ENCODE measurements around the gene TMEM132D.

DNA sequence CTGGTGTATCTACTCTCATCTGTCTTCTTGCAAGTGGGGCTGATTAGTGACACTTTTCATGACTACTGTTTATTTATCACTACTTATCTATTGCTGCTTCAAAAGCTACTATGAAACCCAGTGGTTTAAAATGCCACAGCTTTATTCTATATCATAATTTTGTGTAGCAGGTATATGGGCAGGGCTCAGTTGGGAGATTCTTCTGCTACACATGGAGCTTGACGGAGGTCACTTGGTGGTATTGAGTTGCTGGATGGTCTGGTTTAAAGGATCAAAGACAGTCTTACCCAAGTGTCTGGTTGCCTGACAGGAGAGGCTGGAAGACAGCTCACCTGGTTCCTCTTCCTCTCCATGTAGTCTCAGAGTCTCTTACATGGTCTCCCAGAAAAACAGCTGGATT is 222.7 kb downstream of the TMEM132D start:
- TF ChIP-seq, protein P1, sequence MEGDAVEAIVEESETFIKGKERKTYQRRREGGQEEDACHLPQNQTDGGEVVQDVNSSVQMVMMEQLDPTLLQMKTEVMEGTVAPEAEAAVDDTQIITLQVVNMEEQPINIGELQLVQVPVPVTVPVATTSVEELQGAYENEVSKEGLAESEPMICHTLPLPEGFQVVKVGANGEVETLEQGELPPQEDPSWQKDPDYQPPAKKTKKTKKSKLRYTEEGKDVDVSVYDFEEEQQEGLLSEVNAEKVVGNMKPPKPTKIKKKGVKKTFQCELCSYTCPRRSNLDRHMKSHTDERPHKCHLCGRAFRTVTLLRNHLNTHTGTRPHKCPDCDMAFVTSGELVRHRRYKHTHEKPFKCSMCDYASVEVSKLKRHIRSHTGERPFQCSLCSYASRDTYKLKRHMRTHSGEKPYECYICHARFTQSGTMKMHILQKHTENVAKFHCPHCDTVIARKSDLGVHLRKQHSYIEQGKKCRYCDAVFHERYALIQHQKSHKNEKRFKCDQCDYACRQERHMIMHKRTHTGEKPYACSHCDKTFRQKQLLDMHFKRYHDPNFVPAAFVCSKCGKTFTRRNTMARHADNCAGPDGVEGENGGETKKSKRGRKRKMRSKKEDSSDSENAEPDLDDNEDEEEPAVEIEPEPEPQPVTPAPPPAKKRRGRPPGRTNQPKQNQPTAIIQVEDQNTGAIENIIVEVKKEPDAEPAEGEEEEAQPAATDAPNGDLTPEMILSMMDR (IDR thresholded peaks at IDR 0.05; ENCODE audit: extremely low read depth in 1 of 2, insufficient read depth in 1 of 2, low read depth in 1 of 2, low read length in 2 of 2): no peak
- TF ChIP-seq POLR2AphosphoS5 (IDR thresholded peaks at IDR 0.05; ENCODE audit: insufficient read depth, low read depth, low read length) (no peak), POLR2A (IDR thresholded peaks at IDR 0.05; ENCODE audit: low read depth, low read length) (no peak), JUN (IDR thresholded peaks at IDR 0.05; ENCODE audit: borderline replicate concordance, insufficient read depth, insufficient read length, low read depth) (no peak), EZH2 (IDR thresholded peaks at IDR 0.05; ENCODE audit: borderline replicate concordance, low read depth, low read length, severe bottlenecking) (no peak), MYC (IDR thresholded peaks at IDR 0.05; ENCODE audit: low read depth, low read length) (no peak)
- TF ChIP-seq, protein P2, sequence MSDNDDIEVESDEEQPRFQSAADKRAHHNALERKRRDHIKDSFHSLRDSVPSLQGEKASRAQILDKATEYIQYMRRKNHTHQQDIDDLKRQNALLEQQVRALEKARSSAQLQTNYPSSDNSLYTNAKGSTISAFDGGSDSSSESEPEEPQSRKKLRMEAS (IDR thresholded peaks at IDR 0.05; ENCODE audit: insufficient read depth, insufficient read length): no peak
